Muscle layer of duodenum (tissue), 2 donors: Measurements from ENCODE around the gene MPND.
"Not testable (repeated sequence)": the region's sequence is repeated elsewhere in the genome, so short reads cannot be mapped to it uniquely, and the experiment has no call there.

Source experiments
- H3K27ac ChIP-seq: one replicate; pipeline ENCODE4 v1.7.0; 2013; ENCODE audit warnings: mild to moderate bottlenecking, low read length
- H3K27me3 ChIP-seq: one replicate; pipeline ENCODE4 v1.7.0; 2013; ENCODE audit warnings: low read depth, mild to moderate bottlenecking, control low read depth, low read length
- H3K36me3 ChIP-seq, 2 donors: one replicate each; pipeline ENCODE4 v1.7.0; 2013; ENCODE audit warnings: low read length in 2 of 2, control low read depth in 1 of 2, mild to moderate bottlenecking in 1 of 2; ENCODE audit not compliant: insufficient read depth in 2 of 2, control insufficient read depth in 1 of 2
- H3K4me1 ChIP-seq, 2 donors: one replicate each; pipeline ENCODE4 v1.7.0; 2013; ENCODE audit warnings: low read length in 2 of 2, mild to moderate bottlenecking in 2 of 2, control low read depth in 1 of 2, moderate library complexity in 1 of 2; ENCODE audit not compliant: insufficient read depth in 2 of 2, control insufficient read depth in 1 of 2
- H3K4me3 ChIP-seq, 2 donors: one replicate each; pipeline ENCODE4 v1.7.0; 2013; ENCODE audit warnings: low read length in 2 of 2, low read depth in 1 of 2, mild to moderate bottlenecking in 1 of 2
- H3K9me3 ChIP-seq, 2 donors: one replicate each; pipeline ENCODE4 v1.7.0; 2013; ENCODE audit warnings: low read length in 2 of 2, control low read depth in 1 of 2, mild to moderate bottlenecking in 1 of 2; ENCODE audit not compliant: control insufficient read depth in 1 of 2
- donor health status: healthy.

Gene MPND

DNA sequence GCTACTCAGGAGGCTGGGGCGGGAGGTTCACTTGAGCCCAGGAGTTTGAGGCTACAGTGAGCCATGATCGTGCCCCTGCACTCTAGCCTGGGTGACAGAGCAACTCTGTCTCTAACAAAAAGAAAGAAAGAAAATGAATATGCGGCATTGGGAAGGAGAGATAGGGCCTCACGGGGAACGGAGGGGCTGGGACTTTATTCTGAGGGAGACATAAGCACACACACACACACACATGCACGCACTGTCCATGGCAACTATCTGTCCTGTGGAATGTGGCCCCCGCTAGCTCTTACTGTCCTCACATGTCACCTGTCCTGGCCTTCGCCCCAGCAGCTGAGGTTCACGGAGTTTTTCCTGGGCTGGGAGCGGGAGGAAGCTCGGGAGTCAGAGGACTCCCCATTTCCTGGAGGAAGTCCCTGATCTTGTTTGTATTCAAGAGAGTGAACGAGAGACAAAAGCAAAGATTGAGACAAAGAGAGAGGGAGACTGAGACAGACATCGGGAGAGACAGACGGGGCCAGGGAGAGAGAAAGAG is 5.4 kb upstream of the MPND start:
- Histone ChIP-seq H3K4me3 (peak overlapping the region; percentile 53 to 55), H3K9me3 (no peaks in the 10 kb centered on the region), H3K4me1 (peaks cover 0 to 4% of the 10 kb centered on the region in 2 donors), H3K27me3 (no peaks in the 10 kb centered on the region), H3K27ac (peak overlapping the region; percentile 61), H3K36me3 (no peaks in the 10 kb centered on the region)

DNA sequence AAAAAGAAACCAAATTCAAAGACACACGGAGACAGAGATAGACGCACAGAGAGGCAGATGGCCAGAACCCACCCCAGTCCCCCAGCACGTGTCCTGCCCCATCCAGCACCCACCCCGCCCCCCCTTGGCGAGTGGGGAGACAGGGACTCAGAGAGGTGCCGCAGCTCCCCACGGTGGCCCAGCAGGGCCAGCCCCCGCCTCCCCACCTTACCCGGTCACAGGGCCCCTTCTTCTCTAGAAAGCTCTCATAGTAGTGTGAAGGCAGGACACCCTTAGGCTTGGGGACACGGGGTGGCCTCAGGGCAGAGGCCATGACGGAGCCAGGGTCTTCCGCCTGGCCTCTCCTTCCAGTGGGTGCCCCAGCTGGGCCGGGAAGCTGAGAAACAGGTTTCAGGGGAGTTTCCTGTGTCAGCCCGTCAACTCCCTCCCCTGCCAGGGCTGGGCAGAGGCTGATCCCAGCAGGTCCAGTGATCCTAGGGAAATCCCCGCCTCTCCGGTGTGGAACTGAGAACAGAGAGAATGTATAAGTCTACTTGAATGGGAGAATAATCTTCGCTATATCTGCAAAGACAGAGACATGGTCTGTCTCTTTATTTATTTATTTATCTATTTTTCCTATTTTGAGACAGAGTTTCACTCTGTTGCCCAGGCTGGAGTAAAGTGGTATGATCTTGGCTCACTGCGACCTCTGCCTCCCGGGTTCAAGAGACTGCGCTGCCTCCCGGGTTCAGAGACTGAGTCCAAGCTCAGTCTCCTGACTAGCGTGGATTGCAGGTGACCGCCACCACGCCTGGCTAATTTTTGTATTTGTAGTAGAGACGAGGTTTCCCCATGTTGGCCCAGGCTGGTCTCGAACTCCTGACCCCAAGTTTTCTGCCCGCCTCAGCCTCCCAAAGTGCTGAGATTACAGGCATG is 4.7 kb upstream of the MPND start, which contains the start of gene STAP2:
TSS of gene STAP2 (minus strand) at position 387 of the 915 bp plus-strand sequence. CDS start at position 313, 74 bp downstream.
- H3K27me3 ChIP-seq, result no peaks in the 10 kb centered on the region
- H3K4me1 ChIP-seq, result peaks cover 0 to 4% of the 10 kb centered on the region in 2 donors
- no peaks in the 10 kb centered on the region for H3K9me3 ChIP-seq
- H3K27ac ChIP-seq, result peak within 1 kb of the TSS; percentile 61
- peak within 1 kb of the TSS; percentile 53 to 55 for H3K4me3 ChIP-seq
- no peaks in the 10 kb centered on the region for H3K36me3 ChIP-seq

DNA sequence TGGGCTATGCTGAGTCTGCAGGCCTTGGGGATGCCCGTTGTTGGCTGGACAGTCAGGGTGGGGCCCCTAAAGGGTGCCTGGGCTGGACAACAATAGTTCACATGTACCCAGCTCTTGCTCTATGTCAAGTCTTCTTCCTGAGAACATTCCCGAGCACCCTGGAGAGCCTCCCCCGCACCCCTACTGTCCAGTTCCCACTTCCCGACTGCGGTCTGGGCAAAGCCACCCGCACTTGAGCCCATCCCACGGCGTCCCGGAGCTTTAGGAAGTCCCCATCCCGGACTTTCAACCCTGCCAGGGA is 1.1 kb upstream of the MPND start:
- H3K27ac ChIP-seq, result peak overlapping the region; percentile 91
- no peaks in the 10 kb centered on the region for H3K27me3 ChIP-seq
- peaks cover 0 to 11% of the 10 kb centered on the region in 2 donors for H3K4me1 ChIP-seq
- peaks cover 0 to 7% of the 10 kb centered on the region in 2 donors for H3K36me3 ChIP-seq
- peak overlapping the region; percentile 74 to 80 for H3K4me3 ChIP-seq
- H3K9me3 ChIP-seq, result no peaks in the 10 kb centered on the region

DNA sequence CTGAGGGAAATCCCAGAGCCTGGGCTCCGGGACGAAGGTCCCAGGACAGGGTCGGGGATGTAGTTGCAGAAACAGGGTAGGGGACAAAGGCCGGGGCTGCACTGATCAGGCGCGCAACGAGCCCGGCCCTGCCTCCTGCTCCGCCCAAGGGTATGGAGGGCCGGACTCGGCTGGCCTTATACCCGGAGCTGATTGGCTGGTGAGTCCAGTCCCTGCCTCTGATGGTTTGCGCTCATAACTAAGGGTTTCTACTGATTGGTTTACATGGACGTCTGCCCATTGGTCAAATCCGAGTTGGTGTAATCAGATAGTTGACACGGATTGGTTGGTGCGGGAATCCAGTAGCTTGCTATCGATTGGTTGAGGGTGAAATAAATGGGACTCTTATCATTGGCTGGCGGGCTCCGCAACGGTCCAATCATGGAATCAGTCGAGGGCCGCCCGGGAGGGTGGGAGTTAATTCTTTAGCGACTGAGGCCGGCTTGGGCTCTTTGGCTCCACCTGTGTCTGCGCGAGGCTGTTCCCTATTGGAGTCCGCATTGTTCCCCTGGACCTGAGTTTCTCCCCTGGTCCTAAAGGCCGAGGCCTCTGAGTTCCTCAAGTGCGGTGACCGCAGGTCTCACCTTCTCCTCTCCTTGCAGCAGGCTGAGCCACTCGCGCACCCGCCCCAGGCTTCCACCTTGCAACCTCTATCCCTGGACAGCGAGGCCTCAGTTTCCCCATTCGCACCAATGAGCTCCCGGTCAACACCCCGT is 570 bp upstream of the MPND start:
- H3K27ac ChIP-seq, result peak overlapping the region; percentile 91
- H3K36me3 ChIP-seq, result peaks cover 0 to 7% of the 10 kb centered on the region in 2 donors
- H3K27me3 ChIP-seq, result no peaks in the 10 kb centered on the region
- H3K4me3 ChIP-seq, result peak overlapping the region; percentile 80 to 83
- H3K4me1 ChIP-seq, result peaks cover 0 to 11% of the 10 kb centered on the region in 2 donors
- no peaks in the 10 kb centered on the region for H3K9me3 ChIP-seq

DNA sequence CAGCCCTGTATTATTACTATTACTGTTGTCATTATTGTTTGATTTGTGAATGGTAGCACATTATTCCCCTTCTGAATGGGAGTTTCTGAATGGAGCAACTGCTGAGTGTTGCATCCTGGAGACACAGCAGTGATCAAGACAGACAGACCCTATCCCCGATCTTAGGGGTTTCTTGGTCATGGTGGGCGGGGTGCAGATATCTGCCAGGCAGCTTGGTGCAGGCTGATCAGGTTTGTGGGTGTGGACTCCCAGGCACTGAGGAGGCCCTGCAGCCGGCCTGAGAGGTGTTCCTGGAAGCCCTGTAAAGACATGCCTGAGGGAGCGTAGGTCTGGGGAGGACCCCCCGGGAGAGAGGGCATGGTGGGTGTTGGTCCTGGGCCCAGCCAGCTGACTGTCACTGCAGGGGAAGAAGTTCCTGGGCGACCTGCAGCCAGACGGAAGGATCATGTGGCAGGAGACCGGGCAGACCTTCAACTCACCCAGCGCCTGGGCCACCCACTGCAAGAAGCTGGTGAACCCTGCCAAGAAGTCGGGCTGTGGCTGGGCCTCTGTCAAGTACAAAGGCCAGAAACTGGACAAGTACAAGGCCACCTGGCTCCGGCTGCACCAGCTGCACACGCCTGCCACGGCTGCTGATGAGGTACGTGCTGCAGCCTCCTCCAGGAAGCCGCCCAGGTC is 2.1 kb downstream of the MPND start:
- Histone ChIP-seq H3K27ac (no peak overlapping the region), H3K4me3 (no peak overlapping the region), H3K9me3 (no peaks in the 10 kb centered on the region), H3K36me3 (peaks cover 3 to 16% of the 10 kb centered on the region in 2 donors), H3K27me3 (no peaks in the 10 kb centered on the region), H3K4me1 (peaks cover 0 to 11% of the 10 kb centered on the region in 2 donors)

DNA sequence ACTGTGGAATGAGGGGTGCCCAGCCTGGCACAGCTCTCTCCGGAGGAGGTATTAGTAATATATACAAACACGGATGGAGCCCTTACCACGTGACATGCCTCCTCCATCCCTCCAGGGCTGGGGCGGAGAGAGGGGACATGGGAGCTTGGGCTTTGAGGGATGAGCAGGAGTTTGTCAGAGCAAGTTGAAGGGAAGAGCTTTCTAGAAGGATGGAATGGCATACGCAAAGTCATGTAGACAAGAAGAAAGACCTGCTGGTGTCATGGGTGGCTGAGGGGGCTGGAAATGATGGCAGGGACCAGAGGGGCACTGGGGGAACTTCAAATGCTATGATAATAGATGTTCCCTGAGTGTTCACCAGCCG is 2.6 kb downstream of the MPND start:
- Histone ChIP-seq H3K4me3 (no peak overlapping the region), H3K27me3 (no peaks in the 10 kb centered on the region), H3K4me1 (peaks cover 0 to 11% of the 10 kb centered on the region in 2 donors)

DNA sequence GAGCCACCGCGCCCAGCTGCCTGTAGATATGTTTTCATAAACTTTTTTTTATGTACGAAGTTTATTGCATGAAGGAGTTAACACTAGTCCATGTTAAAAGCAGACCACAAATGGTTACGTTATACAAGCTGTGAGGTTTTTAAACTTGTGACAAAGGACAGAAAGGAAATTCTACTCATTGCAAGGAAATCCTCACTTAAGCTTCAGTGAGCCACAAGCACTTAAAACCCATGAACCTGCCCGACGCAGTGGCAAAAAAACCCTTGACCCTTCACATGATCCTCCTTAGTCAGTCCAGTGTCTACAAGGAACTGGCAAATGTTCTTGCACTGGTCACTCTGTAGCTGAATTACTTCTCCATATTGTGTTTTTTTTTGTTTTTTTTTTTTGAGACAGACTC is 4.2 kb downstream of the MPND start:
- H3K27ac ChIP-seq, result no peak overlapping the region
- peaks cover 3 to 18% of the 10 kb centered on the region in 2 donors for H3K36me3 ChIP-seq
- no peak overlapping the region for H3K4me3 ChIP-seq
- H3K9me3 ChIP-seq, result no peaks in the 10 kb centered on the region
- no peaks in the 10 kb centered on the region for H3K27me3 ChIP-seq
- H3K4me1 ChIP-seq, result peaks cover 0 to 7% of the 10 kb centered on the region in 2 donors

More for the DNA sequence above, 2.6 kb downstream of the MPND start:
- H3K36me3 ChIP-seq, result peaks cover 3 to 18% of the 10 kb centered on the region in 2 donors
- no peaks in the 10 kb centered on the region for H3K9me3 ChIP-seq
- no peak overlapping the region for H3K27ac ChIP-seq

DNA sequence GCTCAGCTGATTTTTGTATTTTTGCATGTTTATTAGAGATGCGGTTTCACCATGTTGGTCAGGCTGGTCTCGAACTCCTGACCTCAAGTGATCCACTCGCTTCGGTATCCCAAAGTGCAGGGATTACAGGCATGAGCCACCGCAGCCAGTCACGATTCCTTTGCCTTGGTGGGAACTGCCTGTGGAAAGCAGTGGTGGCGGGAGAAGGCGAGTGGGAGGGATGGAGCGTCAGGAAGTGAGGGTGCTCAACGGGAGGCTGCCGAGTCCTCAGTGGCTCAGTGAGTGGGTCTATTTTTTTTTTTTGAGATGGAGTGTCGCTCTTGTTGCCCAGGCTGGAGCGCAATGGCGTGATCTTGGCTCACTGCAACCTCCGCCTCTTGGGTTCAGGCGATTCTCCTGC is 5.9 kb downstream of the MPND start:
- H3K27me3 ChIP-seq, H3K4me1 ChIP-seq, H3K4me3 ChIP-seq, H3K27ac ChIP-seq, H3K9me3 ChIP-seq: not testable (repeated sequence)
- H3K36me3 ChIP-seq, result peaks cover 3 to 18% of the 10 kb centered on the region in 2 donors

DNA sequence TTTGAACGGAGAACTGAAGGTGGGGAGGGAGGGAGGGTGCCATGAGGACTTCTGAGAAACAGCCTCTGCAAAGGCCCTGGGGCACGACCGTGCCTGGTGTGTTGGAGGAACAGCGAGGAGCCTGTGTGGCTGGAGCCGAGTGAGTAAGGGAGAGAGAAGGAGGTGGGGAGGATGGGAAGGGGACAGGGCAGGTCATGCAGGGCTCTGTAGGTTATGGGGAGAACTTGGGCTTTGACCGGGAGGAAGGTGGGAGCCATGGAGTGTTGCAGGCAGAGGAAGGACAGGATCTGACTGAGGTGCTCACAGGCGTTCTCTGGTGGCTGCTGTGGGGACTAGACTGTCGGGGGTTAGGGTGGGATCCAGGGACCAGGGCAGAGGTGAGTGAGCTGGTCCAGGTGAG is 6.7 kb downstream of the MPND start:
- Histone ChIP-seq H3K27ac (no peak overlapping the region), H3K4me1 (no peaks in the 10 kb centered on the region), H3K9me3 (no peaks in the 10 kb centered on the region), H3K36me3 (peaks cover 3 to 18% of the 10 kb centered on the region in 2 donors), H3K27me3 (no peaks in the 10 kb centered on the region), H3K4me3 (no peak overlapping the region)

DNA sequence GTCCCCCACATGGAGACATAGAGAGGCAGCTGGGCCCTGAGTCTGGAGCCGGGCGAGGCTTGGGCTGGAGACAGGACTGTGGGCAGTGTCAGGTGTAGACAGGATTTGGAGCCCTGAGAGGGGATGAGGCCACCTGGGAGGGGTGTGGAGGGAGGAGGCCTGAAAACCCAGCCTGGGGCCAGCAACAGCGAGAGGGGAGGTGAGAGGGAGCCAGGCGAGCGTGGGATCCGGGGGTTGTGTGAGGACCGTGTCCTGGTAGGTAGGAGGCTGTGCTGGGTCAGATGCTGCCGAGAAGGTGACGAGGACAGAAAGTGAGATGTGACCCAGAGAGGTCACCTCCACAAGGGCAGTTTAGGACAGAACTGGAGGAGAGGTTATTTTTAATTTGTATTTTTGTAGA is 7.4 kb downstream of the MPND start:
- Histone ChIP-seq H3K27ac (no peak overlapping the region), H3K4me3 (no peak overlapping the region), H3K36me3 (peaks cover 3 to 17% of the 10 kb centered on the region in 2 donors), H3K27me3 (no peaks in the 10 kb centered on the region), H3K4me1 (no peaks in the 10 kb centered on the region), H3K9me3 (no peaks in the 10 kb centered on the region)

DNA sequence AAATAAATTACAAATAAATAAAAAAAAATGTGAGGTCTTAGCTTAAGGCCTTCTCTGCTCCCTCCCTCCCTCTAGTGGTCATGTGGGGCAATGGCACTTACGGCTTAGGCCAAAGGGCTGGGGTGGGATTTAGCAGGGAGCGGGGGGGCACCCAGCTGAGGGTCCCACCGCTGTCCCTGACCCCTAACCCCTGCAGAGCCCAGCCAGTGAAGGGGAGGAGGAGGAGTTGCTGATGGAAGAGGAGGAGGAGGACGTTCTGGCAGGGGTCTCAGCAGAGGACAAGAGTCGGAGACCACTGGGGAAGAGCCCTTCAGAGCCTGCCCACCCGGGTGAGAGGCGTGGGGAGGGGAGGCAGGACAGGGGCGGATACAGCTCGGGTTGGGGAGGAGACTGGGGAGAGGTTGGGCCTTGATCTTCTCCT is 9.3 kb downstream of the MPND start:
- Histone ChIP-seq H3K27me3 (no peaks in the 10 kb centered on the region), H3K4me3 (no peak overlapping the region), H3K36me3 (peaks cover 3 to 14% of the 10 kb centered on the region in 2 donors), H3K4me1 (no peaks in the 10 kb centered on the region), H3K9me3 (no peaks in the 10 kb centered on the region), H3K27ac (no peak overlapping the region)
